ENCODE results near the gene NEMP1.

The NEMP1 gene

DNA sequence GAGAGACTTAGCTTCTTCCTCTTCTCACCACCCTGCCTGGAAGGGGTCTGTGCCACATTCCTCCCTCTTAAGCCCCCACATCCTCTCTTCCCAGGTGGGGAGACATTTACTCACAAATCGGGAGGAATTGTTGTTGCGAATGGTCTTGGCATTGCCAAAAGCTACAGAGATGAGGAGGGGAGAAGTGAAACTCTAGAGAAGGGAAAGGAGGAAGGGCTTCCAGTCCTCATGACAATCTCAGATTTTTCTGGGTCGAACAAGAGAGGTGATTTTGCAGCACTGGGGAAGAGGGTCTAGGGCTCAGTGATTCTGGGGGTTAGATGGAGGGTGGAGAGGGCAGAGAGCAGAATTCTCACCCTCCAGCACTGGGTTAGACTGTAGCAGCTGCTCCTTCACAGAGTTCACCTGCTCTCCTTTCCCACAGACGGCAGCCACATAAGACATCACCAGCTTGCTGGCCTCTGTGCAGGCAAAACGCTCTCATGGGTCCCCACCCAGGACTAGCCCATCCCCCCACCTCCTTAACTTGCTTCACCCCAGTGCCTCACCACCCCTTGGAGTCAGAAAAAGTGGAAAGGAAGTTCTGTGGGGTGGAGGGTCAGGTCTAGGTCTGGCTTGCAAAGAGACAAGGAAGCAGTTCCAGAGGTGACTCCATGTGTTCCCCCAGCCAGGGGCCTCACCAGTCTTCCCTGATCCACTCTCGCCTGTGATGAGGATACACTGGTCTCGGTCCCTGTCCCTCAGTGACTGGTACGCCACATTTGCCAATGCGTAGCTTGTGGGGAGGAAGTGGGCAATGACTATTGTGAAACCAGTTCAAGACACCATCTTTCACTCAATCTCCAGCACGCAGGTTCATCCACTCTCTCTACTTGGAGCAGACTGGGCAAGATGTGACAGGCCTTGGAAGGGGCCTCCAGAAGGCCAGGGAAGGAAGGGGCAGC, 31.4 kb downstream of the NEMP1 start:
- peaks cover 21% of the 10 kb centered on the region for H3K4me1 Mint-ChIP-seq
- no peaks in the 10 kb centered on the region for H3K9me3 Mint-ChIP-seq

DNA sequence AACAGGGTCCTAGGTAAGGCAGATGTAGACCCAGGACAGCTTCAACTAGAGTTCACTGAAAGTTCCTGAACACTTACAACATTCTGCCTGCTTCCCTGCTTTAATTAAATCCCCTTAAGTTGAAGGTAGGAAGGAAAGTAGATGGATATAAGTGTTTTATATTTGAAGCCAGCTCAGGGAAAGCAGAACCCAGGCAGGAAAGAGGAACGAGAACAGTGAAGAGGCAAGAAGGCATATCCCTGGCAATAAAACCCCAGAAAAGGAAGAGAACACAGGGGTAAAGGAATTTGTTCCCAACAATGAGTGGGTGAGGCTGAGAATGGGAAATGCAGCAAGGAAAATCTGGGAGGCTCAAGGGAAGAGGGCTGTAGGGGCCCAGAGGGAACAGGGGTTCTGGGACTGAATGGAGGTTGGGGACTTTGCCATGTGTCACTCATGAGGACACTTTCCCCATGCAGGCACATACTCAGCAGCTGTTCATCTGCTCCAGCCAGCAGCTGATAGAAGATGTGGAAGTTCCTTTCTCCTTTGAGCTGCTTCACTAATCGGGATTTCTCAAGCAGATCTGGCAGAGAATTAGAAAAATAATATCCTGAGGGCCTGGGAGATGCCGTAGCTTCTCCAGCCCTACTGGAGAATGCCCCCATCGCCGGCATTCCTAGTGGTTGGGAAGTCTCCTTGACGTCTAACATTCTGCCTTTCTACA, 32.4 kb downstream of the NEMP1 start:
- H3K4me3 Mint-ChIP-seq: peak overlapping the region in 1 of 3 experiments; percentile 16
- H3K4me1 Mint-ChIP-seq: peaks cover 21% of the 10 kb centered on the region
- TF ChIP-seq, protein P1, sequence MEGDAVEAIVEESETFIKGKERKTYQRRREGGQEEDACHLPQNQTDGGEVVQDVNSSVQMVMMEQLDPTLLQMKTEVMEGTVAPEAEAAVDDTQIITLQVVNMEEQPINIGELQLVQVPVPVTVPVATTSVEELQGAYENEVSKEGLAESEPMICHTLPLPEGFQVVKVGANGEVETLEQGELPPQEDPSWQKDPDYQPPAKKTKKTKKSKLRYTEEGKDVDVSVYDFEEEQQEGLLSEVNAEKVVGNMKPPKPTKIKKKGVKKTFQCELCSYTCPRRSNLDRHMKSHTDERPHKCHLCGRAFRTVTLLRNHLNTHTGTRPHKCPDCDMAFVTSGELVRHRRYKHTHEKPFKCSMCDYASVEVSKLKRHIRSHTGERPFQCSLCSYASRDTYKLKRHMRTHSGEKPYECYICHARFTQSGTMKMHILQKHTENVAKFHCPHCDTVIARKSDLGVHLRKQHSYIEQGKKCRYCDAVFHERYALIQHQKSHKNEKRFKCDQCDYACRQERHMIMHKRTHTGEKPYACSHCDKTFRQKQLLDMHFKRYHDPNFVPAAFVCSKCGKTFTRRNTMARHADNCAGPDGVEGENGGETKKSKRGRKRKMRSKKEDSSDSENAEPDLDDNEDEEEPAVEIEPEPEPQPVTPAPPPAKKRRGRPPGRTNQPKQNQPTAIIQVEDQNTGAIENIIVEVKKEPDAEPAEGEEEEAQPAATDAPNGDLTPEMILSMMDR (IDR thresholded peaks at IDR 0.05; ENCODE audit: unreplicated experiment in 3 of 3): no peak
- H3K9me3 Mint-ChIP-seq: no peaks in the 10 kb centered on the region
- peak overlapping the region in 1 of 3 experiments; percentile 49 for H3K27ac Mint-ChIP-seq
- H3K36me3 Mint-ChIP-seq (ENCODE audit: low read depth): no peaks in the 10 kb centered on the region
- peaks cover 28% of the 10 kb centered on the region for H3K27me3 Mint-ChIP-seq (ENCODE audit: low read depth)

More for the DNA sequence above, 31.4 kb downstream of the NEMP1 start:
- Mint-ChIP-seq H3K27ac (no peak overlapping the region), H3K4me3 (no peak overlapping the region), H3K36me3 (ENCODE audit: low read depth) (no peaks in the 10 kb centered on the region), H3K27me3 (ENCODE audit: low read depth) (peaks cover 28% of the 10 kb centered on the region)
- TF ChIP-seq, protein P1 (IDR thresholded peaks at IDR 0.05; ENCODE audit: unreplicated experiment in 3 of 3): no peak

- Mint-ChIP-seq H3K36me3 (ENCODE audit: low read depth) (no peaks in the 10 kb centered on the region), H3K27me3 (ENCODE audit: low read depth) (peaks cover 24% of the 10 kb centered on the region), H3K4me3 (no peak overlapping the region), H3K27ac (no peak overlapping the region), H3K9me3 (no peaks in the 10 kb centered on the region), H3K4me1 (peaks cover 27% of the 10 kb centered on the region)
- TF ChIP-seq, protein P1 (IDR thresholded peaks at IDR 0.05; ENCODE audit: unreplicated experiment in 3 of 3): no peak
Observed at GRCh38 chr12:57044889-57045288, 33.7 kb downstream of the NEMP1 start.

GRCh38 chr12:57044468-57044867, 34.1 kb downstream of the NEMP1 start:
- peaks cover 19% of the 10 kb centered on the region for H3K27me3 Mint-ChIP-seq (ENCODE audit: low read depth)
- H3K9me3 Mint-ChIP-seq: no peaks in the 10 kb centered on the region
- TF ChIP-seq, protein P1 (IDR thresholded peaks at IDR 0.05; ENCODE audit: unreplicated experiment in 3 of 3): no peak
- peaks cover 27% of the 10 kb centered on the region for H3K4me1 Mint-ChIP-seq
- H3K27ac Mint-ChIP-seq: no peak overlapping the region
- H3K4me3 Mint-ChIP-seq: no peak overlapping the region
- no peaks in the 10 kb centered on the region for H3K36me3 Mint-ChIP-seq (ENCODE audit: low read depth)

GRCh38 chr12:57042695-57043094, 35.9 kb downstream of the NEMP1 start:
- Mint-ChIP-seq H3K27ac (no peak overlapping the region), H3K36me3 (ENCODE audit: low read depth) (no peaks in the 10 kb centered on the region), H3K4me3 (no peak overlapping the region), H3K4me1 (peaks cover 24% of the 10 kb centered on the region), H3K9me3 (no peaks in the 10 kb centered on the region), H3K27me3 (ENCODE audit: low read depth) (peaks cover 23% of the 10 kb centered on the region)
- TF ChIP-seq, protein P1 (IDR thresholded peaks at IDR 0.05; ENCODE audit: unreplicated experiment in 3 of 3): no peak
